D721Med (cell line): Measurements from ENCODE around the gene SKA2.

Experiments used
- DNase-seq: peaks from one replicate; pipeline ENCODE4 v3.0.0; 2011; ENCODE audit warnings: low spot score; ENCODE audit not compliant: insufficient read length
- FAIRE-seq: peaks from 2 replicates; lab custom pipeline; 2011; peaks lifted over from hg19 to GRCh38; lab: Jason Lieb, UNC
- CTCF ChIP-seq: IDR thresholded peaks from 2 replicates; pipeline ENCODE4 v1.5.1; 2012; ENCODE audit warnings: mild to moderate bottlenecking, control low read depth; ENCODE audit not compliant: insufficient read depth; ENCODE audit errors: missing control alignments

Gene SKA2

GRCh38 chr17:59154721-59155438 is at the start of gene SKA2:
TSS of gene SKA2 (minus strand) at chr17:59155186. CDS start at chr17:59155163, 23 bp downstream.
- DNase-seq: no peak
- TF ChIP-seq CTCF: no peak
- peak; percentile 6 for FAIRE-seq

- FAIRE-seq: no peak
- no peak for DNase-seq
- no peak for TF ChIP-seq CTCF
Observed at GRCh38 chr17:59202320-59202719, 47.3 kb upstream of the SKA2 start.

GRCh38 chr17:59199398-59199797 is 44.4 kb upstream of the SKA2 start:
- DNase-seq: no peak
- FAIRE-seq: no peak
- TF ChIP-seq CTCF: no peak

GRCh38 chr17:59193336-59193862 is 38.4 kb upstream of the SKA2 start:
- no peak for FAIRE-seq
- TF ChIP-seq CTCF: no peak
- DNase-seq: no peak

GRCh38 chr17:59190806-59191205 is 35.8 kb upstream of the SKA2 start:
- TF ChIP-seq CTCF: no peak
- FAIRE-seq (no peak), DNase-seq (no peak)

DNA sequence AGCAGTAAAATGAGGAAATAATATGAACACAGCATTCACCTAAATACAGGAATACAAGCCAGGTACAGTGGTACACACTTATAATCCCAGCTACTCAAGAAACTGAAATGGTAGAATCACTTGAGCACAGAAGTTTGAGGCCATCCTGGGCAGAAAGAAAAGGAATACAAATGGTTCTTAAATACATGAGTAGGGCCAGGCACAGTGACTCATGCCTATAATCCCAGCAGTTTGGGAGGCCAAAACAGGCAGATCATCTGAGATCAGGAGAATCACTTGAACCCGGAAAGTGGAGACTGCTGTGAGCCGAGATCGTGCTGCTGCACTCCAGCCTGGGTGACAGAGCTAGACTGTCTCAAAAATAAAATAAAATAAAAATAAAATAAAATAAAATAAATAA is 31.9 kb upstream of the SKA2 start:
- TF ChIP-seq CTCF: no peak
- FAIRE-seq (no peak), DNase-seq (no peak)

DNA sequence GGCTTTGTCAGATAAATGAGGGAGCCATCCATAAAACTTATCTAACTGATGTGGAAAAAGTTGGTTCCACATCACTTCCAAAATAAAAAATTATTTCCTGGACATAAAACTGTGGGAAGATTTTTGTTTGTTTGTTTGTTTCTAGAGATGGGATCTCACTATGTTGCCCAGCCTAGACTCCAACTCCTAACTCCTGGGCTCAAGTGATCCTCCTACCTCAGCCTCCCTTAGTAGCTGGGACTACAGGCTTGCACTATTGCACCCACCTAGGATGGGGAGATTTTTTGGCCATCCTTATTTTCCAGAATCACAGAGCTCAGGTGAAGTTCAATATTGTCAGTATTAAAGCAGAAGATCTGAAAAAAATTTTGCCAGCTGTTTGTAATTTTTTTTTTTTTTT is 31.0 kb upstream of the SKA2 start:
- no peak for TF ChIP-seq CTCF
- DNase-seq (no peak), FAIRE-seq (no peak)
